Stimulated activated CD4-positive, alpha-beta T cell treated with anti-CD3 and anti-CD28 coated beads, Interleukin-1b, Interleukin-23, amount 100 ng/mL, for 4 hours (primary cell): ENCODE results near the gene BCAR1.
"Not testable (repeated sequence)": the region's sequence is repeated elsewhere in the genome, so short reads cannot be mapped to it uniquely, and the experiment has no call there.

Experiments used
- DNase-seq, 2 donors: peaks; one replicate each; pipeline ENCODE4 v3.0.0-alpha.2; 2020; ENCODE audit warnings: low read depth in 2 of 2

BCAR1 gene

GRCh38 chr16:75256059-75256571 is 4.7 kb upstream of the BCAR1 start:
- no peak for DNase-seq

DNA sequence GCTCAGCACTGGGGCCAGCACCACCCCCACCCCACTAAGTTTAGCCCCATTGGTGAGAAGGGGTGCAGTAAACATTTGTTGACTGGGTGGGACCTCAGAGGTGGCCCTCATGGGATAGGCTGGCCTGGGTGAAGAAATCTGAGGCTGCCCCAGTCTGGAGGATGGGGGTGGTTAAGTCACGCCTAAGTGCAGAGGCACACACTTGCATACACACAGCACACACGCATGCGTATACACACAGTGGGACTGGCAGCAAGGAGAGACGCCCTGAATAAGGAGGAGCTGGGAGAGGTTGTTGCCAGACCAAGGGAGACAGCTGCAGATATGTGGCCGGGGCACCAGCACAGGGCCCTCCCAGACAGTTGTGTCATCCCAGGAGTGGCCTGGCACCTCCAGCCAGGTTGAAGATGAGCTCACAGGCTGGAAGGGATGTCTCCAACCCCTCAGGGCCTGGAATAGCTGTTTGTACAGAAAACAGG is 3.0 kb upstream of the BCAR1 start:
- DNase-seq: no peak

DNA sequence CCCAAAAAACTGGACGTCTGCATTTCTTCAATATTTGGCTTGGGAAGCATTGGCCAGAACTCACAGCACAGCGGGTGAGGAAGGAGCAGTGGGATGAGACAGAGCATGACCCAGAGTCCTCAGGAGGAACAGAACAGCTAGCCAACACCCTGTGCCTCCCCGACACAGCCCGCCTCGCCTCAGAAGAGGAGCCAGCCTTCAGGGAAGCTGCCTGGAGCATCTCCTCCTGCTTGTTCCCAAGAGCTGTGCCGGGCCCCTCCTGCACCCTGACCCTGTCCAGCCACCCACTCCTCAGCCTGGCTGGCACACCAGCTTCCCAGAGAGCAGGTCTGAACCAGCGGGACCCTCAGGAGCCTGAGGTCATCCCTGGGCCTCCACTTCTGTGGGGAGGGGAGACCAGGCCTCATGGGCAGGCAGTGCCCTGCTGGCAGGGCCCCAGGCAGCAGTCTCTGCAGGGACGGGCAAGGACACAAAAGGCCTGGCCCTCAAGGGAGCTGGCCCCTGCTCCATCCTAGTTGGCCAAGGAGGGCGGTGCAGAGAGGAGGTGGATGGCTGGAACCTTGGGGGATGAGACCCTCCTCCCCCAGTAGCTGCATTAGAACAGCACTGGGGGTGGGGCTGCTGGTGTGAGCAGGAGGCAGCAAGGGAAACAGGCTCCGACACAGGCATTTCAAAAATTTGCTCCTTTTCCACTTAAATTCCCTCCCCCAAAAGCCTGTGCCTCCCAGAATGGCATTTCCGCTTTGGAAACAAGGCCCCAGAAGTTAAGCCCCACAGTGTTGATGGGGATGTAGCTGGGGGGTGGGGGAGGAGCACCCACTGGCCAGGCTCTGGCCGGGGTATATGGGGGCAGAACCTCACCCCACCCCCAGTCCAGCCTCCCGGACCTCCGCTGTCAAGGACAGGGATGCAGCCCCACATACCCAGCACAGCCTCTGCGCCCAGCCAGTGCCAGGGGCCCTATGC is 1.8 kb upstream of the BCAR1 start:
- no peak for DNase-seq

DNA sequence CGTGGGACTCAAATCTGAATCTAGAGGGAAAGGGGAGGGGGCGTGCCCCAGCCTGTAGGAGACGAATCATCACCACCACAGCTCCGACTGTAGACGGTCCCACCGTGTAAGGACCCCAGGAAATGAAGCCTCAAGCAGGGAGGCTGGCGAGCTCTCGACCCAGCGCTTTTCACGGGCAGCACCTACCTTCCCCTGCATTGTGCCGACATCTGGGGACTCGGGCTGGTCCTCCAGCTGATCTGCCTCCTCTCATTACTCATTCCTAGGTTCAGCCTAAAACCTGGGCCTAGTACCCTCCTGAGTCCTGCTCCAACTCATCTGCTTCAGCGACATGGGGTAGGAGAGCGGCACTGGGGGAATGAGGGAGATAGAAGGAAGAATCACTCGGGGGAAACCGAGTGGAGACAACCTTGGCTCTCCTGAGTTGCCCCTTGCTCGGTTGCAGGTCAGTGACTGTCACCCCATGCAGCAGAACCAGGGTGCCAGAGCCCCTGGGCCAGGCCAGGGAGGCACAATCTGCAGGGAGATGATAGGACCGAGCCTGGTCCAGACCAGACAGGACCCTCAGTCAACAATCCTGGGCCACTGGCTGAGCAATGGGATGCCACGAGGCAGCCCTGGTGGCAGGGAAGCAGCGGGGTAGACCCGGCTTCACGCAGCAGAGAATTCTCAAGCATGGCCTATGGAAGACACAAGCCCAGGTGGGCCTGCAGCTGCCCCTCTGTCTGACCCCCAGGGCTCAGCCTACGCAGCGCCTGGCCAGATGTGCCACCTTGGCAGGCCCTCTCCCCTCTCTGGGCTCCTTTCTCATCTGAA is 833 bp upstream of the BCAR1 start:
- DNase-seq: no peak

DNA sequence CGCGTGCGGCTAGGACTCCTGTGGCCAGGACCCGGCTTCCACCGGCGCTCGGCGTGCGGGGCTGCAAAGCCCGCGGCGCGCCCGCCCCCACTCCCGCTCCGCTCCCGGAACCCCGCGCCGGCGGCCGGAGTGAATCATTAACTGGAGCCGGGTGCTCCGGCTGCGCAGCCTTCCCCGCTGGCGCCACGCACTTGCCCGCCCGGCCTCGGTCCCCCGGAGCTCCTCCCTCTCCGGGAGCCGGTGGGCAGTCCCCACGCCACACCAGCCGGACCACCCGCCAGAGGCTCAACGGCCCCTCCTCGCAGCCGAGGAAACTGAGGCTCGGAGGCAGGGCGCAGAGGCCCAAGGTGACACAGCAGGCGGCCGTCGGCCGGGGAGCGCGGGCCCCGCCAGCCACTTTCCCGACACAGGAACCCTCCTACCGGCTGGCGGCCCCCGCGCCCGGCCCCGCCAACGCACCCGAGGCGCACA is 580 bp downstream of the BCAR1 start:
- no peak for DNase-seq

DNA sequence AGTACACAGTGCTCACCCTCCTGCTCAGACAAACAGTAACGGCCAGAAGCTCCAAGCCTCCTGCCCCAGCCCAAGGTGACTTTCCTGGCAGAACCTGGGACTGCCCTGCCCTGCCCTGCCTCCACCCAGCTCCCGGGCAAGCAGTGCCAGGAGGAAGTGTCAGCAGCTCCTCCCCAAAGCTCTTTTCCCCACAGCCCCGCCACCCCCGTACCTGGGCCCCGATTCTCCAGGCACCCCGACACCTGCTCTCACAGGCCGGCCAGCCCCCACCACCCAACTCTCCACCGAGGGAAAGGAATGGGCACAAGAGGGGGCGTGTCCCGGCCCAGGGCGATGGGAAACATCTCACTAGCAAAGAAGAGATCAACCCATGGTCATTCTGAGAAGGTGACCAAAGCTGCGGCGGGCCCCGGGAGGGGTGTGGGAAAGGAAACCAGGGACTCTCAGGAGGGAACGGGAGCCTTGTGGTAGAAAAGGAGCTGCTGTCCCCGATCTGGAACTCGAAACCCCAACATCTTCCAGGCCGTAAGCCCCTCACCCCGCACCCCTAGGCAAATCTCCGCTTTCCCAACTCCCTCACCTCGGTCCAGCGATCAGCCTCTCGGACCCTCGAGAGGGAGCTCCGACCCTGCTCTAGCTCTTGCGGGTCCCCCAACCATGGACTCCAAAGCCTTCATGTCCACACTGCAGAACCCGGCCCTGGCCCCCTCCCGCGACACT is 1.2 kb downstream of the BCAR1 start:
- DNase-seq: no peak

DNA sequence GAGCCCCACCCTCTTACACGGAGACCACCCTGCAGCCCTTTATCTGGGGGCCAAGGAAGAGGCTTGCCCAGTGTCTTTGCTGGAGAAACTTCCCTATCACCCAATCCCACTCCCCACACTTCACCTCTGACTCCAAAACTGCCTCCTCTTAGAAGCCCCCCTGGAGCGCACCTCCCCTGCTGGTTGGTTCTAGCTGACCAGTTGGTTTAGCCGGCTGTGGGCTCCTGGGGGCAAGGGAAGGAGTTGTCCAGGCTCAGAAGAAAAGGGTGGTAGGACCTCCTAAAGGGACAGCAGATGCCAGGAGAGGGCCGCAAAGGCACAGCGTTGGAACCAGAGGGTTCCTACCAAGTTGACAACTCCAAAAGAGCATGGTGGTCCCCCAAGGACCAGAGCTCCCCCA is 2.0 kb downstream of the BCAR1 start:
- no peak for DNase-seq

DNA sequence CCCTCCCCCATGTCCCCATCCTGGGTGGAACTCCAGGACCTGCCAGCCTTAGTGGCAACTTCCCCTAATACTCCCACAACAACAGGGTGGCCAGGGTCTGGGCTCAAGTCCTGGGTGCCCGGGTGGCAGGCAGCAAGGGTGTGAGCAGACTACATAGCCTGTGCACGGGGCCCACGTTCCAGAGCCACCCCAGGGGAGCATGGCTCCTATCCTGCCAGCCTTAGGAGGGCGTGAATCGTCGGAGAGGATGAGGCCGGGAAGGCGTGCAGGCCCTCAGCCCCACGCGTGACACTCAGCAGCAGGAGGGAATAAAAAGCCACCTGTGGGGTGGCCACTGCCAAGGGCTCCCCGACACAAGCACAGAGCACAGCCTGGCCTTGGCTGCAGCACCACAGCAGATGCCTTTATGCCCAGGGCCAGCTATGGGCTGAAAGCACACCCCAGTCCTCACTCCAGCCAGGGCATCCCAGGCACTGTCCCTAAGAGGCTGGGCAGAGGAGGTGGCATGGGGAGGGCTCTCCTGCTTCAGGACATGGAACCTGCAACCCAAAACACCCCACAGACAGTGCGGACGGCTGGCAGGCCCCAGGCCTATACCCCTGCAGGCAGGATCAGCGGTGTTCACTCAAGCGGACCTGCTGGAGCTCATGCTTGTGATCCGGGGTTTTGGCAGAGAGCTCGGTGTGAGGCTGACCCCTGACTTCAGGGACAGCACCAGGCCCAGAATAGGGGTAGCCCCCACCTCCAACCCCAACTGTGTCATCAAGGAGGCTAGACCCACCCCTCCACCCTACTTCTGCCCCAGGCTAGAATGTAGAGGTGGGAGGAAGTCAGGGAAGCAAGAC is 2.7 kb downstream of the BCAR1 start:
- DNase-seq: no peak

DNA sequence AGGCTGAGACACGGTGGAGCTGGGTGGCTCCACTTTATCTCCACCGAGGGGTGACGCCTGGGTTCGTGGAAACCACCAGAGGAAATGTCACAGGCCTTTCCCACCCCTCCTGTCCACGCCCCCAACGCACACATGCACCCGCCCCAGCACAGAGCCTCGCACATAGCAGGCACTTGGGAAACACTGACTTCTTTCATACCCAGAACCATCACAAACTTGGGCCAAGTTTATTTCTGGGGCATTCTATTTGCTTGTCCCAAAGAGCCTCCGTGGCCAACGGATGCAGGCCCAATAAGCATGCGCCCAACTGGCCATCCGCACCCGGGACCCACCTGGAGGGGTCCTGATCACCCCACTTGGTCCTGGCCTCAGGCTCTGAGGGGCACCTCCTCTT is 3.3 kb downstream of the BCAR1 start:
- DNase-seq: no peak

- no peak for DNase-seq
These were observed 4.2 kb downstream of the BCAR1 start for GRCh38 chr16:75247249-75247648.

DNA sequence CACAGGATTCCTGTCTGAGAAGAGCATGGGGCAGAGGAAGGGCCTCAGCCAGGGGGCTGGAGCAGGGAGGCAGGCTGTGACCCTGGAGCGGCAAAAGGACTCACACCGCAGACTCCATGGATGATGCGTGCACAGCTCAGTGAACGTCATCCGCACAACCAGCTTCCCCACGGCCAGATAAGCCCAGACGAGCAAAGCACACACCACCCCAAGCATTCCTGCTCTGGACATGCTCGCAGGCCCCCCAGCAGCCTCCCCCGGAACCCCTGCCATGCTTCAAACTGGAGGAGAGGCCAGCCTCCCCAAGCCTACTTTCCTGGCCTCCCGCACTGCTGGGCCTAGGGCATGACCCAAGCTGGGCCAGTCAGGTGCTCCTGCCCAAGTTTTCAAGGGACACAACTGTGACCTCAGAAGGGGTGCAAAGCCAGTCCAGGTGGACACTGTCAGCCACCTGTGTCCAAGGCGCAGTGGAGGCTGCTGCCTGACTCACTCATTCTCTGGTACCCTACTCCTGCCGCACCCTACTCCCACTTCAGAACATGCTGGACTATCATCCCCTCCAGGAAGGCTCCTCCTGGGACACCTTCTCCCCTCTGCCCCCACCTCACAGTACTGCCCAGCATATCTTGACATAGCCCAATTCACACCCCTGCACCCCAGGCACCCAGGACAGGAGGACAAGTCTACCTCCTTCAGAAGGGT is 4.8 kb downstream of the BCAR1 start:
- no peak for DNase-seq

DNA sequence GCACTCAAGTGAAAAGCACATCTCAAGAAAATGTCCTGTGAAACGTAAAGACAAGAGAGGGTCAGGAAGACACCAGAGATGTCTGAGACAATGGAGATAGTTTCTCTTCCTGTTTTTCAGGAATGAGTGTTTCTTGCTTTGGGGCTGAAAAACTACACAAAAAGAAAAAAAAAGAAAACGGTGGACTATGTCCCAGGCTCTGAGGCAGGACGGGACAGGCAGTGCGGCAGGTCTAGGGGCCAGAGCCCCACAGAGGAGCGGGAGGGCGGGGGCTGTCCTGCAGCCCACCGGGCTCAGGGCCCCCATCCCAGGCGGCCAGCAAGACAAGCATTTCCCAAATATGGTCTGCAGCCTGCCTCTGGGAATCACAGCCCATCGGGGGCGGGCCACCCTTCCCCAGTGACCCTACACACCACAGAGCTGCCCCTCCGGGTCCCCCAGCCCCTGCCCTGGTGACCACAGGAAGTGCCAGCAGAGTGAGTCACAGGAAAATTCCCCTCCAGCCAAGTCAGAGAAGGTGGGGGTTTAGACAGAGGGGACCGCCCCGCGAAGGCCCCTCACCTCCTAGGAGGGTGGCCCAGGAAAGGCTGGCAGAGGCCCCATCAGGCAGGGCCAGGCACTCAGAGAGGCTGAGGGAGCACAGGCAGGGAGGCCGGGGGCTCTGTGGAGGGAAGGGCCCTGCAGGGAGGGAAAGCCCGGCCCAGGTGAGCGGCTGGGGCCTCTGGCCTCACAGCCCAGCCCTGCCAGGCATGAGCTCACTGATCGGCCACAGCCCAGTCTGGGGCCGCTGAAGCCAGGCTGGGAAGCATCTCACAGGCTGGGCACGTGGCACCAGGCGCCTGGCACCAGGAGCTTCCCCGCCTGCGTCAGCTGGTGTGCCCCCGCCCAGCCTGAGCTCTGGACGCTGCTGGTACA is 6.3 kb downstream of the BCAR1 start:
- DNase-seq: no peak

- DNase-seq: no peak
These were observed 7.1 kb downstream of the BCAR1 start for GRCh38 chr16:75244225-75244809.

DNA sequence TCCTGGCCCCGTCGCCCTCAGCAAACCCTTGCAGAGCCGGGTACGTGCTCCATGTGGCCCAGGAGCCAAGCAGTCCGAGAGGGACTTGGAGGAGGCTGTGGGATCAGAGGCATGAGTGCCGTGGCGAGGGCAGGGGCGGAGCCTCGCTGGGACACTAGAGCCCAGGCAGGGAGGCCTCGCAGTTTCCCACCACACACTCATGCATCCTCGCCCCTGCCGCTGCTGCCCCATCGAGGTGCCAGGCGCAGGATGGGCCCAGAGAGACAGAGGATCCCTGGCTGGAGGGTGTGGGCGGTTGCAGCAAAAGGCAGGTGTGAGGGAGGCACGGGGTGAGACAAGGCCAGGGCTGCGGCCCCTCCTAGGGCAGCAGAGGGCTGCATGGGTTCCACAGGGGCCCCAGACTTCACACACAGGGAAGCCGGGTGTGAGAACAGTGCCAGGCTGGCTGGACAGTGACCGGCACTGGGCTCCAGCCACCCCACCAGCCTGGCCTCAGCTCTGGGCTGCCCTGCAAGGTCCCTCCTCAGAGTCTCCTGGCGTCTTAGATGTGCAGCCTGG is 7.7 kb downstream of the BCAR1 start:
- no peak for DNase-seq

DNA sequence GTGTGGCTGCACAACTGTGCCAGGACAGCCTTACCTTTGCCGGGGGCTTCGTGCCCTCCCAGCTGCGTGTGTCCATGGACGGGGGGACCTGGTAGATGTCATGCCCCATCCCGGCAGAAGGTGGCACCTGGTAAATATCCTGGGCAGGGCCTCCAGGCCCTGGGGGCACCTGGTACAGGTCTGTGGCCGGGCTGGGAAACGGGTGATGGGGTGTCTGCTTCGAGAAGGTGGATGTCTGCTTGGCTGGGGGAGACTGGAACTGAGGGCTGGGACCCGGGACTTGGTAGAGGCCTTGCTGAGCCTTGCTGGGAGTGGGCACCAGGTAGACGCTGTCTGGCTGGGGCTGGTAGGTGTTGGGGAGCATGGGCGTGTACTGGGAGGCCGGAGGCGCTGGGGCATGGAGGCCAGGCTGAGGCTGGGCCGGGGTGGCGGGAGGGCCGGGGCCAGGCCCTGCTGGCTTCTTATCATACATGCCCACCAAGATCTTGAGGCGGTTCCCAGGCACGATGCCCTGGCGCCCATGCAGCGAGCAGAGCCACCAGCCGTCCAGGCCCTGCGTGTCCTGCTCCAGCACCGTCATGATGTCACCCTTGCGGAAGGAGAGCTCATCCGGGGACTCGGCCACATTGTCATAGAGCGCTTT is 8.9 kb downstream of the BCAR1 start:
- DNase-seq: not testable (repeated sequence)

GRCh38 chr16:75241955-75242354 is 9.5 kb downstream of the BCAR1 start:
- no peak for DNase-seq

GRCh38 chr16:75241412-75241811 is 10.0 kb downstream of the BCAR1 start:
- no peak for DNase-seq

- not testable (repeated sequence) for DNase-seq
These were observed 10.8 kb downstream of the BCAR1 start for GRCh38 chr16:75240633-75241032.
